NCI-H2107 treated with DMSO at 0.1 percent for 48 hours (cell line): Measurements from ENCODE around the gene BIVM.

Experiments used
- DNase-seq: peaks from one replicate; lab custom pipeline; 2025; ENCODE audit not compliant: unreplicated experiment; lab: John Stamatoyannopoulos, UW

The BIVM gene

DNA sequence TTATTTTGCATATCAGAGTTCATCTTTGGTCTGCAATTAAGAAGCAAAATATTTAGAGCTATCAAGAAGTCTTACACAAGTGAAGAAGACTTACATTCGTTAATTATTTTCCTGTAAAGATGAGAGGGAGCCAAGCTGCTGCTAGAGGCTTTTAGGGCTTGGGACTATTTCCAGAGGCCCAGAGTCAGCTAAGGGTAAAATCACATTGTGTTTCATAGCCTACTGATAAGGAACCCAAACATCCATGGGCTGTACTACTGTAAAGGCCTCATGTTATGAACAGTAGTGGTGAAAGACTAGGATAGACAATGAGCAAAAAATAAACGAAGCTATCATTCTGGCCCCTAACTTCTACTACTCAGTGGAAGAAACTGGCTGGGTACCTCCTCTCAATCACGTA is 14.4 kb upstream of the BIVM start:
- no peak for DNase-seq

DNA sequence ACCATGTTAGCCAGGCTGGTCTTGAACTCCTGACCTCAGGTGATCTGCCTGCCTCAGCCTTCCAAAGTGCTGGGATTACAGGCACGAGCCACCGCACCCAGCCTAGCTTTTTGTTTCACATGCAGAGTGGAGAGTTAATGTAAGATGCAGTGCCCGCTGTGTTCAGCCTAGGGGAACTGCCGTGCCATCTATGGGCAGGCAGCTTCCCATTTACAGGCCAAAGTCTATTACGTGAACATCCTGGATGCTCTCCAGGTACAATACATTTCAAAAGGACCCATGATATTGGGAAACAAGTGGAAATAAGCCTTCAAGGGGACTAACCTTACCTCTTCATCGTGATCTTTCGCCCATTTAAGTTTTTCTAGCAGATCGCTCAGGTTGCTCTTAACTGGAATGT is 10.2 kb upstream of the BIVM start:
- DNase-seq = no peak

DNA sequence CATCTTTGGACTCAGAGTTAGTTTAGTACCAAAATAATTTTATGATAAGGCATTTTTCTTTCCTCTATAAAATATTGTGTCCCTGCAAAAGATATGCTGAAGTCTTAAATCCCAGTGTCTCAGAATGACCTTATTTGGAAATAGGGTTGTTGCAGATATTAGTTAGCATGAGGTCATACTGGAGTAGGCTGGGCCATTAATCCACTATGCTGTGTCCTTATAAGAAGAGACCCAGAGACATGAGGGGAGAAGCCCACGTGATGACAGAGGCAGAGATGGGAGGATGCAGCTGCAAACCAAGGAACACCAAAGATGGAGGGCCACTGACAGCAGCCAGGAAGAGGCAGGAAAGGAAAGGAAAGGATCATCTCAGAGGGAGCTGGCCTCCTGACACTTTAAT is 6.5 kb upstream of the BIVM start:
- no peak for DNase-seq

DNA sequence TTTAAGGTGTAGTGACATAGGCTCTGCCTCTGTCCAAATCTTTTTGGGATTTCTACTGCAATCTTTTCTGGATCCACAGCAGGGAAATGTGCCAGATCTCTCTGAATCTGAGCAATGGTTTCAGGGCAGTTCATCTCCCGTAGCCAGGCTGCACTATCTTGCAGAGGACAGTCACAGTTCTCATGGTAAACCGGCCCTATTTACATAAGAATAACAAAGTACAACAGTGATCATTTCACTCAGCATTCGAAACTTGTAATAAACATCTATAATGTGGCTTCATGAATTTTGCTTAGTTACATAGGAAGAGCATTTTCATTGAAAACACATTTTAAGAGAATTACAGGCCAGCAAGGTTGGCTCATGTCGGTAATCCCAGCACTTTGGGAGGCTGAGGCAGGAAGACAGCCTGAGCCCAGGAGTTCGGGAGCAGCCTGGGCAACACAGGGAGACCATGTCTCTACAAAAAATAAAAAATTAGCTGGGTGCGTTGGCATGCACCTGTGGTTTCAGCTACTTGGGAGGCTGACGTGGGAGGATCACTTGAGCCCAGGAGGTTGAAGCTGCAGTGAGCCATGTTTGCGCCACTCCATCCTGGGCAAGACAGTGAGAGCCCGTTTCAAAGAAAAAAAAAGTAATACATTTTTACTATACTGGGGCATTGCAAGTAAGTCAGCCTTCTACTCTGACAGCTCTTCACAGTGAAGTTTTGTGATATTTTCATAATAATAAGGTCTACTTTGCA is 5.1 kb upstream of the BIVM start:
- DNase-seq = no peak

GRCh38 chr13:102799426-102800144 is 666 bp downstream of the BIVM start:
- DNase-seq = no peak

DNA sequence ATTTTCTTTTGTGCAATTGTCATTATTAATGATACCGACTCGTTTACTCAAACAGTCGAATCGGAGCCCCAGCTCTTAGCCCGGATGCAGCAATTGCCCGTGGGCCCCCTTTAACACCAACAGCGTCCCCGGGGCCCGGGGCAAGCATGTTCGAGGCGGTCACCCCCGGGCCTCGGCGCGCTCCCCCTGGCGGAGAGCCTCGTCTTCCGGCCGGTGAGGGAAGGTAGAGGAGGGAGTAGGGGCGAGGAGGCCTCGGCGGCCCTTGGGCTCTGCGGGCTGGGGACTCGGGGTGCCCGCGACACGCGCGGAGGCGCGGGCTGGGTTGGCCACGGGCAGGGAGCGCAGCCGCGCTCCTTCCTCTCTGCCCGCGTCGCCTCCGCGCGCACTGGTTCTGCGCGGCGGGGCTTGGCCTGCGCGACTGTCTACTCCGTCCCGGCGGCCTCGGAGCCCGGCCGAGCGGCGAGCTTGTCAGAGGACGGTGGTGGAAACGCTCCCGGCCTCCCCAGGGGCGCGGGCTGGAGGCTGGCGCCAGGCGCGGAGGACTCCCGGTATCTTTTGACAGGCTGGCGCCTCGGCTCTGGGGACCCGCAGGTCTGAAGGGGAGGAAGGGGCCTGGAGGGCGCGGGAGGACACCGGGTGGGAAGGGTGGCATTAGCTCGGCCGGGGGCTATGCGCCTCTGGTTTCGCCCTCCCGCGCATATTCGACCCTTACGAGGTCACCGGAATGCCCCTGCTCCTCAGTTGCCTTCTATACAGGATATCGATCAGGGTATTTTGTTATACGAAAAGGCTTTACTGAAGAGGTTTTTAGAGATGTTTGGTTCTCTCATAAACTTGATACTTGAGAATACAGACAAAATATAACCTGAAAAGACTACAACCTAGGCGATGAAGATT is 1.5 kb downstream of the BIVM start:
- peak; percentile 40 for DNase-seq

- no peak for DNase-seq
Measured at GRCh38 chr13:102805680-102806079, 6.8 kb downstream of the BIVM start.

- no peak for DNase-seq
Measured at GRCh38 chr13:102807699-102808098, 8.8 kb downstream of the BIVM start.

GRCh38 chr13:102812611-102813287 is 13.8 kb downstream of the BIVM start:
- DNase-seq = no peak

- DNase-seq = no peak
Measured at GRCh38 chr13:102814025-102814607, 15.2 kb downstream of the BIVM start.

DNA sequence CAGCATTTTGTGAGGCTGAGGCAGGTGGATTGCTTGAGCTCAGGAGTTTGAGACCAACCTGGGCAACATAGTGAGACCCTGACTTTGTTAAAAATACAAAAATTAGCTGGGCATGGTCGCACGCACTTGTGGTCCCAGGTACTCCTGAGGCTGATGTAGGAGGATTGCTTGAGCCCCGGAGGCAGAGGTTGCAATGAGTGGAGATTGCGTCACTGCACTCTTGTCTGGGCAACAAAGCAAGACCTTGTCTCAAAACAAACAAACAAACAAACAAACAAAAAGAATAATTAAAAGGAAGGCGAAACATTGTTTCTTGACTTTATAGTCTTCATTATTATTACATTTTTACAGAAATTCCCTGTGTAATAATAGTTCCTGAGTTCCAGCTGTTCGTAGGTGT is 15.9 kb downstream of the BIVM start:
- DNase-seq = no peak

- no peak for DNase-seq
Measured at GRCh38 chr13:102815788-102816187, 16.9 kb downstream of the BIVM start.

GRCh38 chr13:102816708-102817107 is 17.8 kb downstream of the BIVM start:
- no peak for DNase-seq

DNA sequence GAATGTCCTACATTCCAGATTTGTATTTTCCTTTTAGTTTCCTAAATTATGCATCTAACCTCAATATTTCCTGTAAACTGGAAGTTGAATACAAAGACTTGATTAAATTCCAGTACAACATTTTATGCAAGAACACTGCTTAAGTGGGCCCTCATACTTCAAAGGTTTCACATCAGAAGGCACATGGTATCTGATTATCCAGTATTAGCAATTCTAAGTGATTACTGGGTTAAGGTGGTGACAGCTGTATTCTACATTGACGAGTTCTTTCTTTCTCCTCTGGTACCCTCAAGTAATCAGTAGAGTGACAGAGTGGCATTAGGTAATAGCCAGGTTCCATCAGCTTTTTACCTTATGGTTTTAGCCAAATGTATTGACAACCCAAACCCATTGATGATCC is 18.3 kb downstream of the BIVM start:
- DNase-seq = no peak

DNA sequence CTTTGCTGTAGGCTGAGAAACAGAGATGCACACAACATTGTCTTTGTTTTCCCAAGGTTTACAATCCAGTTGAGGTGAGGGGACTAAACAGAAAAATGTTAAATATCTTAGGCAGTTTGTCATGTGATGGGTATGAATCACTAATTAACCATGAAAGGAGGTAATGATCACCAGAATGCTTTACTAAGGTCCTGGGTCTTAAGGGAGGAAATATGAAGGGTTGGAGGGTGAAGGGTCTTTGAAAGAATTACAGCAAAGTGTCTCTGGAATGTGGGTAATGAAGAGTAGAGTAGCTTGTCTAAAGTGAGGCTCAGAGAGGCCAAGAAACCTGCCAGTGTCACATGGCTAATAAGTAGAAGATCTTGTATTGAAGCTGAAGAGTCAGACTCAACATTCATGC is 19.0 kb downstream of the BIVM start:
- DNase-seq = no peak

DNA sequence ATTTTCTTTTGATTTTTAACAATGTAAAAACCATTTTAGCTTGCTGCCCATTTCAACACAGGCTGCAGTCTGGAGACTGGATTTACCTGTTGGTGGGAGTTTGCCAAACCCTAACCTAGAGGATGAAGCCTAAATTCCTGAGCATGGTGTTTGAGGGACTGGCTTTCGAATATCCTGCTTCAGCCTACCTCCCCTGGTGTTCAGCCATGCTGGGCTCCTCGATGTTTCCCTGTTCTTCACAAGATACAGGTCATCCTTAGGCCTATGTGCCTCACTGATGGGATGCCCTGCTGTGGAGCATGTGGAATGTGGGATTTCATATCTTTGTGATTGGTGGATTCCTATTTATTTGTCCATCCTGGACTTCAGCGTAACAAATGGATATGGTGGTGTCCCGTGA is 26.5 kb downstream of the BIVM start:
- DNase-seq = no peak

DNA sequence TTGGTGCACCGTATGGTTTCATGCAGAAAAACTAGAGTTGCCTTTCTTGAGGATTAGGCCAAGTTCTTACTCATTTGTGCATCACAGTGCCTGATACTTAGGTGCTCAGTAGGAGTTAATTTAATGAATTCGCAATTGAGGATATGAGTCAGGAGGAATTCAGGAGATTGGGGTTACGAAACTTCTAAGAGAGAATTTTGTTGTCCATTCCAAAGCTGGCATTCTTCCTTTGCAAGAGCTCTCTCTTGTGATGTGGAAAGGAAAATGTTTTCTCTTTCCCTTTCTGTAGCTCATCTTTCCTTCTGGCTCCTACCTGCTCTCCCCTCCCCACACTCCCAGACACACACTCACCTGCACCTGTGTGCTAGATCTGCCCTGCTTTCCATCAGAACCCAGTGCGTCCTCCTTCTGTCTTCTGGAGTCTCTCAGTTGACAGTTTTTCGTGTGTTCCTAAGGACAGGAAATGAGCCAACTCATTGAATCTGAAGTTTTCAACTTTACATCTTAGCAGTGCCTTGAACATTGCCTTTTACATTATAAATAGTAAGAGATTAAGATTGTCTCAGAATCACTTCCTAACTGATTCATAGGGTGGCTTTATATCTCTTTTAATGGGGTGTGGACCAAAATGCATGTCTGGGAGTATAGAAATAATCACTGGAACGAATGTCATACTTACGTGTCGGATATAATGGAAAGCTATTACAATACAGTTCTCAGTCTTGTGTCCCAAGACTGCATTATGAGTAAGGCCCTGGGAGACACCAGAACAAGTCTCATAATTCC is 27.2 kb downstream of the BIVM start:
- no peak for DNase-seq

- no peak for DNase-seq
Measured at GRCh38 chr13:102830646-102831045, 31.7 kb downstream of the BIVM start.

GRCh38 chr13:102836471-102836870 is 37.6 kb downstream of the BIVM start:
- no peak for DNase-seq

GRCh38 chr13:102838273-102838672 is 39.4 kb downstream of the BIVM start:
- DNase-seq = no peak
